ENCODE results near the gene TEAD1.

Gene TEAD1

GRCh38 chr11:12769834-12770345 is 95.7 kb downstream of the TEAD1 start:
- TF ChIP-seq ZNF274 (IDR thresholded peaks at IDR 0.05; ENCODE audit: low read depth, low read length), result no peak
- H3K4me3 ChIP-seq (ENCODE audit: low read length), result no peak overlapping the region

GRCh38 chr11:12770435-12770834 is 96.2 kb downstream of the TEAD1 start:
- H3K4me3 ChIP-seq (ENCODE audit: low read length), result no peak overlapping the region
- TF ChIP-seq ZNF274 (IDR thresholded peaks at IDR 0.05; ENCODE audit: low read depth, low read length), result no peak

DNA sequence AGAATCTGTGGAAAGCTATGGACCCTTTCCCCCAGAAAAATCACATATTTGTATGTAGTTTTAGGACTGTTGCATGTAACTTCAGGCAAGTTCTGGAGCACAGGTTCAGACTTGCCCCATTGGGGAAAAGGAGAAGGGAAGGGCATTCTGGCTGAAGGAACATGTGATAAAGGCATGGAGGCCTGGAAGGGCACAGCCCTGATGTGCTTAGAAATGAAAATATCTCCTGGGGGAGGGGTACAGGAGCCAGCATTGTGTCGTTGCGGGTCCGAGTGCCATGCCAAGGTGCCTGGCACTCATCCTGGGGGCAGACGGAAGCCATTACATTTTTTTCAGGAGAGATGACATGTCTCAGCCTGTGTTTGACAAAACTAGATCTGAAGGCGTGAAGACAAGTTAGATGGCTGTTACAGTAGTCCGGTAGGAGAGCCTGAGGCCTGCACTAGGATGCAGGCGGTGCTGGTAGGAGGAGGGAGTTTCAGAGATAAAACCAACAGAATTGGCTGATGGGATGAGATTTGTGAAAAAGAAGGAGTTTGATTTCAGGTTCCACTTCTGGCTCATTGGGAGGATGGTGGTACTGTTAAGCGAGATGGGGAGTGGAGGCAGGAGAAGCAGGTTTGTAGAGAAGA is 96.9 kb downstream of the TEAD1 start:
- H3K4me3 ChIP-seq (ENCODE audit: low read length), result no peak overlapping the region
- TF ChIP-seq ZNF274 (IDR thresholded peaks at IDR 0.05; ENCODE audit: low read depth, low read length), result no peak

DNA sequence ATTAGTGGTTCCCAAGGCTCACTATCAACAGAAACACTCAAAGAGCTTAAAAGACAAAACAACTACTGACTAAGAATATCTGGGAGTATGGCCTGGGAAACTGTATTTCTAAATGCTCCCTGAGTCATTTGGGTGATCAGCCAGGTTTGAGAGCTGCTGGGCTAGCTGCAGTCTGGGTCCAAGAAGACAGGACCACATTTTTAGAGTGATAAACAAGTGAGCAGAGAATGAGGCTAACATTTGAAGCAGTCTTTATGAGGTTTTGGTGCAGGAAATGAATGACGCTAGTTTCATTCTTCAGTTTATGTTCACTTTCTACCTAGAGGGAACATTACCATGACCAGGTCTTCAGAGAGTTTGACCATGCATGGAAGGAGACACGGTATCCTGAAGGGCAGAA is 97.7 kb downstream of the TEAD1 start:
- no peak overlapping the region for H3K4me3 ChIP-seq (ENCODE audit: low read length)
- TF ChIP-seq ZNF274 (IDR thresholded peaks at IDR 0.05; ENCODE audit: low read depth, low read length), result no peak

DNA sequence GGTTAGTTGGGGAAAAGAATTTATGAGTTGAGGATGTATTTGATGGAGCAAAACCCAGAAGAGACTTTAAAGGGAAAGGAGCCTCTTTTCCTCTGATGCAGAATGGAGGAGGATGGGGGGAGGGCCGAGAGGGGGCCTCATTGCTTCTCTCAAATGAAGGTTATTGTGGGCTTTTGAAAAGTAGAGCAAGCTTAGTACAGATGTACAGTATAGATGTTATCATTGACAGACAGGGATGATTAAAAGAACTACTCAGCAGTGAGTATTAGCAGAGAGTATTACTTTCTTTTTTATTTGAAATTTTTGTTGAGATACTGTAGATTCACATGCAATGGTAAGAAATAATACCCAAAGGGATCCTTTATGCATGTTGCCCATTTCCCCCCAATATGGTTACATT is 98.1 kb downstream of the TEAD1 start:
- no peak for TF ChIP-seq ZNF274 (IDR thresholded peaks at IDR 0.05; ENCODE audit: low read depth, low read length)
- no peak overlapping the region for H3K4me3 ChIP-seq (ENCODE audit: low read length)

- TF ChIP-seq ZNF274 (IDR thresholded peaks at IDR 0.05; ENCODE audit: low read depth, low read length), result no peak
- no peak overlapping the region for H3K4me3 ChIP-seq (ENCODE audit: low read length)
Observed at GRCh38 chr11:12773591-12773990, 99.4 kb downstream of the TEAD1 start.

DNA sequence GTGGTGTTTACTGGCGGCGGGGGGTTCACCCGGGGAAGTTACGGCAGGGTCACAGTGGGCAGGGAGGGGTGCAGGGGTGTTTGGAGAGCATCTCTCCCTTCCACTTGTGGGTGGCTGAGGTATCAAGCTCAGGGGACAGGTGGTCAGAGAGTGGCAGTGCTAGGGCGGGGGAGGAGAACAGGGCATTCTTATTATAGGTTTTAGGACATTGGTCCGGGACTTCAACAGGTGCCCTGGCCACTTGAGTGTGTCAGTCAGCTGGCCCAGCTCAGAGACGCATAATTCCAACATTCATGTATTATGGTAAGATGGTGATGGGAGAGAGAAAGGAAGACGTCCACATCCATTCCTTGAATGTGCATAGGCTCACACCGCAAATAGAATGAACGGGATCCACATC is 101.7 kb downstream of the TEAD1 start:
- no peak for TF ChIP-seq ZNF274 (IDR thresholded peaks at IDR 0.05; ENCODE audit: low read depth, low read length)
- no peak overlapping the region for H3K4me3 ChIP-seq (ENCODE audit: low read length)

- H3K4me3 ChIP-seq (ENCODE audit: low read length), result no peak overlapping the region
- no peak for TF ChIP-seq ZNF274 (IDR thresholded peaks at IDR 0.05; ENCODE audit: low read depth, low read length)
Observed at GRCh38 chr11:12777208-12777874, 103.1 kb downstream of the TEAD1 start.

DNA sequence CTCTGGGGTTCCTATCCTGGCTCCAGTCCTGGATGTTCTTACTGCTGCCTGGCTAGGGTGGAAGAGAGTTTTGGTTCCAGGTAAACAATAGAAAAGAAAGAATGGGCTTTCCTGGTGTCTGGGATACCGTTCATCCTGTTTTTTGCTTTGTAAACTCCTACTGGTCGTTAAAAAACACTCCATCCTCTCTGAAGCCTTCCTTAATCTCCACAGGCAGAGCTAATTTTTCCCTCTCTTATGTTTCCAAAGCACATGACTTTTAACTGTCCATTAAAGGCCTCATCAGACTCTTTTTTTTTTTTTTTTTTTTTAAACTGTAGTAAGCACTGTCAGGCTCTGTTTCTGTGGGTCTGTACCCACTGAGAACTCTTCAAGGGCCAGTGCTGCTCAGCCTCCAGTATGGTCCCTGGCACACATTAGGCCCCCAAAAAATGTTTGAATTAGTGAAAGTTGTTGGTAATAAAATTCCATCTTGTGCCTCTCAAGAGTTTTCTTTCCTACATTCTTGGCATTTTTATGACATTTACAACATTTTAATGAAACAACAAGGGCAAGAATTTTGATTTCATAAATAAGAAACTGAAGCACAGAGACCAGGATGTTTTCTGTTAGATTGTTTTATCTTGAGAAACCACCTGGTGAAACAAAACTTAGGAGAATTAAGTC is 104.2 kb downstream of the TEAD1 start:
- no peak for TF ChIP-seq ZNF274 (IDR thresholded peaks at IDR 0.05; ENCODE audit: low read depth, low read length)

DNA sequence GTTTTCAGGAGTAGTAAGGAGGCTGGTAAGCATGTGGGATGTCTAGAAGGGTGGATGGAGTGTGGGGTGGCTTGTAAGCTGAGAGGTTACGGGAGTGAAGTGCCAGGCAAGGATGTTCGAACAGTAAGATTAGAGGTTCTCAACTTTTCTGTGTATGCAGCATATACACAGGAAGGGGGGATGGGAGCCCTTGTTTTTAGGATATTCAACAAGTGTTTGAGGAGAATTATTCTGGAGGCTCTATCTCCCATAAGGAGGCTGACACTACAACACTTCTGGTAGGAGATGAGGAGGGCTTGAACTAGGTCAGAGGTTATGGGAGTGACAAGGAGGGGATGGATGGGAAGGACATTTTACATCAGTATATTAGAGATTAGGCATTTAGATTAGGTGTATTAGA is 109.5 kb downstream of the TEAD1 start:
- H3K4me3 ChIP-seq (ENCODE audit: low read length), result no peak overlapping the region
- TF ChIP-seq ZNF274 (IDR thresholded peaks at IDR 0.05; ENCODE audit: low read depth, low read length), result no peak

More for the DNA sequence above, 104.2 kb downstream of the TEAD1 start:
- no peak overlapping the region for H3K4me3 ChIP-seq (ENCODE audit: low read length)

DNA sequence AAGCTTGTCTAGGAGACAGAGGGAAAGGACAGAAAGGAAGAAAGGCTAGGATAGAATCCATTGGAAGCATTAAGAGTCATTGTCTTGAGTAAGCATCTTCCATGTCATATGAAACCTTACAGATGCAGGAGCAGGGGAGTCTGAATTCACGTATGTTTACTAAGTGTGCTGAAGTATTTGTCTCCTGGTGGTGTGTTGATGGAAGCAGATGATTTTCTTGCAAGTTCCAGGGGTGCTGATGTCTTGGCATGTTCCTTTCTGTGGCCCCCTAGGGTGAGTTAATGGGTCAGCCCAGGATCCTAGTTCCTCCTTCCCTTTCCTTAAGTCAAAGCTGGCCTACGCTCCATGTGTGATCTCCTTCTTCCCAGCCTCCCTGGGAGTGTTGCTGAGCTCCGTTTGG is 110.2 kb downstream of the TEAD1 start:
- H3K4me3 ChIP-seq (ENCODE audit: low read length), result no peak overlapping the region
- TF ChIP-seq ZNF274 (IDR thresholded peaks at IDR 0.05; ENCODE audit: low read depth, low read length), result no peak

DNA sequence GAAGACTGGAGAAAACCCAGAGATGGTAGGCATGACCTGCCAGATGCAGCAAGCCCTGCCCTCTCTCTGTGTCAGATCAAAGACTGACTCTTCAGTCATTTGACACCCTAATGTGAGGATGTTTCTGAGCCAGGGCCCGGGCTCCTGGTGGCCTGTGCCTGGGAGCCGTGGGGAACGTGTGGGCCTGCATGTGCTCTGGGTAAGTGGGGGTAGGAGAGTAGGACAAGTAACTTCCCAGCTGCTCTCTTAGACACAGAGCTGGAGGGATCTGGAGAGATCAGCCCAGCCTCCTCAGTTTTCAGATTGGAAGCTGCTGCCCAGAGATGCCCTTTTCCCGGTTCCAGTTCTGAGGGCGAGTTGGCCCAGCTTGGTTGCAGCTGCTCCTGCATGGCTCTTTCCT is 110.8 kb downstream of the TEAD1 start:
- H3K4me3 ChIP-seq (ENCODE audit: low read length), result no peak overlapping the region
- no peak for TF ChIP-seq ZNF274 (IDR thresholded peaks at IDR 0.05; ENCODE audit: low read depth, low read length)

DNA sequence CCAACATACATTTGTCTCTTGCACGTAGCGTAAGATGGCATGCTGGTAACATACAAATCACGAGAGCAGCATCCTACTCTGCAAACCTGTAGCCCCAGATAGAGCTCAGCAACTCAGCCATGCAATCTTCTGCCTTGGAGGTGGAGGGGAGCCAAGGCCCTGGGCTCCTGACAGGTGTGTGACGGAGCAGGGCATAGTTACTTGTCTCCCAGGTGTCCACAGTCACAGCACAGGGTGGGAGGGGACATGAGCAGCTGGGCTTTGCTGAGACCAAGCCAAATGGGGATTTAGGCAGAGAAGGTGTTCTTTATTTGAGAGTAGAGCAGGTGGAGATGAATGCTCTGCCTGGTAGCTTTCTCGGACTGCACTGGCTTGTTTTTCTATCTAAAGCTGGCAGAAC is 111.7 kb downstream of the TEAD1 start:
- no peak for TF ChIP-seq ZNF274 (IDR thresholded peaks at IDR 0.05; ENCODE audit: low read depth, low read length)
- H3K4me3 ChIP-seq (ENCODE audit: low read length), result no peak overlapping the region

DNA sequence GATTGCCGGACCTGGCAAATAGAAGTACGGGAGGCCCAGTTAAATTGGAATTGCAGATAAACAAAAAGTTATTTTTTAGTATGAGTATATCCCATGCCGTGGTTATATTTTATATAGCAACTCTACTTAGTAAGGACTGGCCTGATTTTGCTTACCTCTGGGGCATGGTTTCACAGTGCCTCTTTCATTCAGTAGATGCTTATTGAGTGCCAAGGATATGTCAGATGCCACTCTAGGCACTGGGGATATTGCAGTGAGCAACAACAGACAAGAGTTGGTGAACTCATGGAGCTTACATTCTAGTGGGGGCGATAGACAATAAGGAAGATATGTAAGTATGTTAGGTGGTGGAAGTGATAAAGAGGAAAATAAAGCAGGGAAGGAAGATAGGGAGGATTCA is 112.2 kb downstream of the TEAD1 start:
- TF ChIP-seq ZNF274 (IDR thresholded peaks at IDR 0.05; ENCODE audit: low read depth, low read length), result no peak
- H3K4me3 ChIP-seq (ENCODE audit: low read length), result no peak overlapping the region

DNA sequence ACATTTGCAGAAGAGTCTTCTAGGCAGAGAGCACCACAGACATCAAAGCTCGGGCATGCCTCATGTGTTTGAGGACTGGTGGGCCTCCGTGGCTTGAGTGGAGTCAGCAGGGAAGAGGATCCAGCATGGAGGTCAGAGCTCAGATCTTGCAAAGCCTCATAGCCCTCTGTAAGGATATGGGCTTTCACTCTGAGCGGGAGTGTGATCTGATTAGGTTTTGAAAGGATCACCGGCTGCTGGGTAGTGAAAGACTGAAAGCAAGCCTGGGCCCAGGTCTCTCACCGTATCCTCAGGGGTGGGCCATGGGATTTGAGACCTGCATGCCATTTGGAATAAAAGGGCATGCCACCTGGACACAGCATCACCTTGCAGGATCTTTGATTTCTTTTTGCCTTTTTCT is 112.7 kb downstream of the TEAD1 start:
- no peak overlapping the region for H3K4me3 ChIP-seq (ENCODE audit: low read length)
- TF ChIP-seq ZNF274 (IDR thresholded peaks at IDR 0.05; ENCODE audit: low read depth, low read length), result no peak
